GM21447 (cell line): Measurements from ENCODE around the gene IPO7.
"Not testable (repeated sequence)": the region's sequence is repeated elsewhere in the genome, so short reads cannot be mapped to it uniquely, and the experiment has no call there.

Source experiments
- ATAC-seq: cut with Tn5 transposase; IDR thresholded peaks from one replicate; pipeline ENCODE4 v1.9.1; 2021; ENCODE audit not compliant: unreplicated experiment

IPO7 gene

GRCh38 chr11:9397746-9398680 lies 13.6 kb downstream of the IPO7 start:
- ATAC-seq = no peak

DNA sequence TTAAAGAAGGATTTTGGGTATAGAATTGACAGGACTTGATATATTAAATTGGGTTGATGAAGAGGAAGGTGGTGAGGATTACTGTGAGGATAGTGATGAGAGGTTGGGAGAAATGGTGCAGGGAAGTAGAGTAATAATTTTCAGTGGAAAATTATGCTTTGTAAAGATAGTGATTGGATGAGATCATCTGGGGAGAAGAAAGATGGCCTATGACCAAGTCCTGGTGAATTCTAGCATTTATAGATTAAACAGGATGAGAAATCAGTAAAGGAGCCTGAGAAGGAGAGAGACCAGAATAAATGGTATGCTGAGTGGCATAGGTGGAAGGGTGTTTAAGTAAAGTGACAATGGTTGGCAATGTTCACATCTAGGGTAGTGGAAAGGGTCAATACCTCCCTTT lies 15.0 kb downstream of the IPO7 start:
- ATAC-seq = no peak

DNA sequence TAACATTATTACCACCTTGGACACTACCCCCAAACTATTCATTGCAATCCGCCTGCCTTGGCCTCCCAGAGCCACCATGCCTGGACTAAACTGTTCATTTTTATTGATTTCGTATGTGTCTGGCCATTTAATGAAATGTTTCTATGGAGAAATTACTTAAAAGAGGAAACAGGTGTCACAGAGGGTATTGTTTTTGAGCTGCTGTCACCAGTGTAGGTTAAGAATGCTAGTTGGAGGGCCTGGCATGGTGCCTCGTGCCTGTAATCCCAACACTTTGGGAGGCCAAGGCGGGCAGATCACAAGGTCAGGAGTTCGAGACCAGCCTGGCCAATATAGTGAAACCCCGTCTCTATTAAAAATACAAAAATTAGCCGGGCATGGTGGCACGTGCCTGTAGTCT lies 17.4 kb downstream of the IPO7 start:
- ATAC-seq = not testable (repeated sequence)

- no peak for ATAC-seq
Measured at GRCh38 chr11:9428706-9429105, 44.3 kb downstream of the IPO7 start.

- no peak for ATAC-seq
Measured at GRCh38 chr11:9438611-9439010, 54.2 kb downstream of the IPO7 start.

DNA sequence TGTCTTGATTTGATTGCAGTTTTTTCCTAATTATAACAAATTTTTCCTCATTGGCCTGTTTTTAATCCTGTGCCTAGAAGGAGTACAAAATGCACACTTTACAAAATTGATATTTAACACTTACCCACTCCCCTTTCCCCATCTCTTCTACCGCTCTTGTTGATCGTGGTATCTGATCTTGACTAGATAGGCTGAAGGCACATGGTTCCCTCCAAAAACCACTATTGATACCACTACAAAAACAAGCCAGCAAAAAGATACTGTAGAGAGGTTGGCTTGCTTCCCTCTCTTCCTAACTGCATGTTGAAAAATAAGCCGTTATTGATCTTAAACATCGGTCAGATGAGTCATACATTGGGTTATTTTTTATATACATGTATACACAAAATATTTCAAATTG lies 61.8 kb downstream of the IPO7 start:
- no peak for ATAC-seq

GRCh38 chr11:9448576-9449352 lies 64.3 kb downstream of the IPO7 start:
- ATAC-seq = no peak

- ATAC-seq = not testable (repeated sequence)
Measured at GRCh38 chr11:9452023-9452422, 67.6 kb downstream of the IPO7 start.

- ATAC-seq = no peak
Measured at GRCh38 chr11:9455722-9456121, 71.3 kb downstream of the IPO7 start.

- ATAC-seq = no peak
Measured at GRCh38 chr11:9459667-9460321, 75.3 kb downstream of the IPO7 start.

DNA sequence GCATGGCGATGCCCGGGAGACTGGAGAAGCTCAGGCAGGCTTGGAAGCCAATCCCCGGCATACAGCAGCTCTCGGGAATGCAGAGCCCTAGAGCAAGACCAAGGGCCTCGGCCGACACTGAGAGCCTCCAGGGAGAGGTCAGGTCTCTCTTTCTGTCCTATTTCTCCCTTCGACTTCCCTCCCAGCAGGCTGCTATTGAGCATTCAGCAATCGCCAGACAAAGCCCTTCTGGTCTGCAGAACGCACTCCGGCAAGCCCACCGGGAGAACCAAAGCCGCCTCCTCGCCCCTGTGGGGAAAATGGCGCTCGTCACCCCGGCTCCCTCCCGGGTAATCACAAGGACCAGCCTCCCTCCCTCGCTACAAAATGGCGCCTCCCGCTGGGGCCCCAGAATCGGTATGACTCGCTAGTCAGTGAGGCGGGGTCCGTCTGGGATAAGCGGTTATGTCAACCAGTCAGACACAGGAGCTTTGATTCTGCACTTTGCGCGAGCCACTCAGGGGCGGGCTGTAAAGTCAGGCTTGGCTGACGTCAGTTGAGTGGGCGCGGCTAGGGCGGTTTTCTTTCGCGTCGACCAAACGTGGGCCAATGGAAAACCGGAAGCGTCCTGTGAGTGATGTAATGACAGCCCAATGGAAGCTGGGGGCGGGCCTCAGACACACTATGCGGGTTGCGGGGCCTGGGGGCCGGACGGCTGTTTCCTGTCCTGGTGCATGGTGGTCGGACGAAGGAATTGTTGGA lies 76.0 kb downstream of the IPO7 start, which contains the start of gene ZNF143:
TSS of gene ZNF143 (plus strand) at position 691 of the 741 bp plus-strand sequence. CDS start 10,297 bp downstream, outside the sequence.
- ATAC-seq = peak; percentile 90

DNA sequence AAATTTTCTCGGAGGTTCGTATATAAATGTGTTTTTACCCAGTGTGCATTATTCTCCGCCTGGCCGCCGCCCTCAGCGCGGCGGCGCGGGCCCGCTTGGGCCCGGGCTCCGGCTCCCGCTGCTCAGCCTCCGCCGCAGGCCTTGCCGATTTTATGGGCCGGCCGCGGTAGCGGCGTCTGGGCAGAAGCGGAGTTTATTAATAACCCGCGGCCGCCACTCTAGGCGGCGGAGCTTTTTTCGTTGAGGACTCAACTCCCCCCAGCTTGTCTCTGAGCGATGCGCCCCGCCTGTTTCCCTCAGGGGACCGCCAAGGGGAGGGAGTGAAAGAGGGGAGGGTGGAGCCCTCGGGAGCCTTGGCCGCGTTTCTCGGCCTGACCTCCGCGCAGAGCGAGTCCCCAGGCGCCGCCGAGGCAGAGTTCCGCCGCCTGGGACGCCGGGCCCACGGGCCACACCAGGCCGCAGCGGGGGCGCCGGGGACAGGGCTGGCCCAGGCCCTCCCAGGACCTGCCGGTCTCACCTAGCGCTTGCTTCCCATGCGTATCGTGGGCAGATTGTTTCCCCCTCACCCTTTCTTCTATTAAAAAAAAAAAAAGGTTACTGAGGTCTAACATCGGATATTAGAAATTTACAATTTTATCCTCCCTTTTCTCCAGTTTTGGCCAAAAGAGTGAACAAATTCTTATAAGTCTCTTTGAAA lies 76.8 kb downstream of the IPO7 start:
- peak; percentile 40 for ATAC-seq

GRCh38 chr11:9461760-9462134 lies 77.3 kb downstream of the IPO7 start:
- no peak for ATAC-seq

DNA sequence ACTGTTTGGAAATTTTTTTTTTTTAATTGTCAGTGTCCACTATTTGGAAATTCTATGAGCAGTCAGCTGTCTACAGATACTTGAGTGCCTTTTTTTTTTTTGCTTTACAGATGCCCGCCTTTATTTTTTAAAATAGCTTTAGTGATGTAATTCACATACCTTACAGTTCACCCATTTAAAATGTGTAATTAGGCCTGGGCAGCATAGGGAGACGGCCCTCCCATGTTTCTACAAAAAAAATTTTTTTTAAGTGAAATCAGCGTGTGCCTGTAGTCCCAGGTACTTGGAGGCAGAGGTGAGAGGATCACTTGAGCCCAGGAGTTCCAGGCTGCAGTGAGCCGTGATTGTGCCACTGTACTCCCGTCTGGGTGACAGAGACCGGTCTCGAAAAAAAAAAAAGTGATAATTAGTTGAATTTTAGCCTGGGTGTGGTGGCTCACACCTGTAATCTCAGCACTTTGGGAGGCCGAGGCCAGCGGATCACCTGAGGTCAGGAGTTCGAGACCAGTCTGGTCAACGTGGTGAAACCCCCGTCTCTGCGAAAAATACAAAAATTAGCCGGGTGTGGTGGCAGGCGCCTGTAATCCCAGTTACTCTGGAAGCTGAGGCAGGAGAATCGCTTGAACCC lies 77.8 kb downstream of the IPO7 start:
- ATAC-seq = no peak

DNA sequence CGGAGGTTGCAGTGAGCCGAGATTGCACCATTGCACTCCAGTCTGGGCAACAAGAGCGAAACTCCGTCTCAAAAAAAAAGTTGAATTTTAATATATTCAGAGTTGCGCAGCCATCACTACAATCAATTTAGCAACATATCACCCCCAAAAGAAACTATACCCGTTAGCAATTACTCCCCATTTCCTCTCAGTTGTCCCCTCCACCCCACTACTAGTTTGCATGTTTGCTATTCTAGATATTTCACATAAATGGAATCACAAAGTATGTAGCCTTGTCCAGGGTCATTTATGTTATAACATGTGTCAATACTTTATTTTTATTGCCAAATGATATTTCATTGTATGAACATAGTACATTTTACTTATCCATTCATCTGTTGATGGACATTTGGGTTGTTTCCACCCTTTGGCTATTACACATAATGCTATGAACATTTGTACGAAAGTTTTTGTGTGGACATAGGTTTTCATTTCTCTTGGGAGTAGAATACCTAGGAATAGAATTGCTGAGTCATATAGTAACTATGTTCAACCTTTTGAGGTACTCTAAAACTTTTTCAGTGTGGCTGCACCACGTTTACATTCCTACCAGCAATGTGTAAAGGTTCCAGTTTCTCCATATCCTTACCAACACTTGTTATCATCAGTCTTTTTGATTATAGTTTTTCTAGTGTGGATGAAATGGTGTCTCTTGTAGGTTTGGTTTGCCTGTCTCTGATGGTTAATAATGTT lies 78.5 kb downstream of the IPO7 start:
- ATAC-seq = no peak

GRCh38 chr11:9470765-9471164 lies 86.3 kb downstream of the IPO7 start:
- no peak for ATAC-seq

DNA sequence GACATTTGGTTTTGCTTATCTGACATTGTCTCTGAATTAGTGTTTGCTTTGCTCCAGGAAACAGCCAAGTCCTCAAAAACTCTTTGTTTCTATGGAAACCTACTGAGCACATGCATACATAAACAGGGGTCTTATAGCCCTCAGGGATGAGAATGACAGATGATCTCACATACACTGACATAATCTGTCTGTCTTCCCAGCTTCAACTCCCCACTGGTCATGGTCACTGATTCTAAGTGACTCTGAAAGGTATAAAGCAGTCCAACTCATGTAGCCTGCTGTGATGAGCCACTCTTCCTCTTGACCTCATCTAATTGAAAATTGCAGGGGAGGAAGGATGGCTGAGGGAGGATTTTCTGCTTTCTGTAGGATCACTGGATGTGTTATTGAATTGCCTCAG lies 89.0 kb downstream of the IPO7 start:
- no peak for ATAC-seq

- no peak for ATAC-seq
Measured at GRCh38 chr11:9479899-9480298, 95.4 kb downstream of the IPO7 start.
